Superior temporal gyrus (tissue), 1 donor: ENCODE measurements around the gene DPAGT1.

Experiments used
- DNase-seq: peaks from one replicate; pipeline ENCODE4 v3.0.0-alpha.2; 2016; ENCODE audit errors: extremely low spot score

The DPAGT1 gene

DNA sequence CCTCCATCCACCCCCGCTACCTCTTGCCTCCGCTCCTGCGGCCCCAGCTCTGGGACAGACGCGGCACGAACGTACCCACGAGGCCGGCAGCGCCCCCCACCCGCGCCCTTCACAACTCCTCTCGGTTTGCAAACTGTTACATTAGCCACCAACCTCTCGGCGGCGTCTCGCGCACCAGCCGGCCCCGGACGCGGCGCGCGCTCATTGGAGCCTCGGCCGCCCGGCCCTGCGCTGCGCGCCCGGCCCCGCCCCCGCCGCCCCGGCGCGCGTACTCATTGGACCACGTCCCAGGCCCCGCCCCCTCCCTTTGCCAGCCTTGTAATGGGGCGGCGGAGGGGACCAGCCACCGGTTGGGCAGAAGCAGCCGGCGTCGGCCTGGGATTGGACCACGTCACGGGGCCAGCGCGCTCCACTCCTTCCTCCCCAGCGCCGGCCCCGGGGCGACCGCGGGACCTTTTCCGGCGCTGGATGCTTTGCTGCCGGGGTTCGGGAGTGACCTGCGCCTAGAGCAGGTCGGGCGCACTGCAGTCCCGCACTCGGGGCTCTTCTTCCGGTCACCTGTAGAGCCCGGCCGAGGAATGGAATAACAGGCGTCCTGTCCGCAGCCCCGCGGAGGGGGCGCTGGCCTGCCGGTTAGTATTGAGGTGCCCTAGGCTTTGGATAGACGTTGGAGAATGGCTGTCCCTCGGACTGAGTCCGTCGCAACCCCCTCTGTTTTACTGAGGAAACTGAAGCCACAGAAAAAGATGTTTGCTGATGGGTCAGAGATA lies 44.5 kb downstream of the DPAGT1 start, which contains the start of gene HYOU1:
Gene HYOU1, minus strand, starts transcription at position 206 of the 770 bp plus-strand sequence. CDS start 1,045 bp downstream, outside the sequence.
- peak; percentile 94 for DNase-seq

GRCh38 chr11:119056421-119056999 lies 45.1 kb downstream of the DPAGT1 start:
- DNase-seq: no peak

- no peak for DNase-seq
Measured at GRCh38 chr11:119055901-119056300, 45.8 kb downstream of the DPAGT1 start.

DNA sequence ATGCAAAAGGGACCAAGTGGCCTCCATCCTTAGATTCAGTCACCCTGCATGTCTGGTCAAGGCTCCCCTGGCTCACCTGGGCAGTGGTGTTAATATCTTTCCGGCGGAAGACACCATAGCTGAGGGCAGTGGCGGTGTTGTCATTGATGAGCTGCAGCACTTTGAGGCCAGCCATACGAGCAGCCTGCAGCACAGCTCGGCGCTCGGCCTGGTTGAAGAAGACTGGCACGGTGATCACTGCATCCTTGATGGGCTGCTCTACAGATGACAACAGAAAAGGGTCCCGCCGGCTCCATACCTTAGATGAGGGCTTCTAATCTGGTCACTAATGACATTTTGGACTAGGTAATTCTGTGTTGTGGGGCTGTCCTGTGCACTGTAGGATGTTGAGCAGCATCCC lies 47.2 kb downstream of the DPAGT1 start:
- DNase-seq: no peak

GRCh38 chr11:119052163-119052814 lies 49.4 kb downstream of the DPAGT1 start:
- DNase-seq: no peak

GRCh38 chr11:119051440-119052162 lies 50.1 kb downstream of the DPAGT1 start:
- DNase-seq: no peak

DNA sequence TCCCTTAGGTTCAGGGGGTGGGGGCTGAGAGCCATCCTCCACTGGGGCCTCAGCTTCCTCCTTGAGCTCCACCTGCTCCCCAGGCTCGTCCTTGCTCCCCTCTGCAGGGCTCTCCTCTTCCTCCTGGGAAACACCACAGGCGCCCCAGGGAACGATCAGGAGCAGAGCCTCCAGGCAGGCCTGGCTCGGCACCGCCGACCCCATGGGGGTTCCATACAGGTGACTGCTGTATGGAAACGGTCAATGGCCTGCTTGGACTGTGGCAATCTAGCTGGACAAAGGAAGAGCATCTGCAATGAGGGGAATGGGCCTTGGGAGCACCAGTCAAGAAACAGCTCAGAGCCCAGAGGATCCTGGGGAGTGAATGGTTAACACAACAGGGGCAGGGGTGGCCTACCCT lies 52.6 kb downstream of the DPAGT1 start:
- DNase-seq: no peak

GRCh38 chr11:119048644-119049043 lies 53.0 kb downstream of the DPAGT1 start:
- DNase-seq: no peak

- no peak for DNase-seq
Measured at GRCh38 chr11:119047205-119047604, 54.4 kb downstream of the DPAGT1 start.
